GM03348 (cell line): Measurements from ENCODE around the gene TENM4.
A peak's percentile ranks its signal among the peaks of the same experiment; 100 is the strongest.

Experiments
- DNase-seq: peaks from one replicate; pipeline ENCODE4 v3.0.0; 2012; ENCODE audit warnings: low spot score

Gene TENM4

DNA sequence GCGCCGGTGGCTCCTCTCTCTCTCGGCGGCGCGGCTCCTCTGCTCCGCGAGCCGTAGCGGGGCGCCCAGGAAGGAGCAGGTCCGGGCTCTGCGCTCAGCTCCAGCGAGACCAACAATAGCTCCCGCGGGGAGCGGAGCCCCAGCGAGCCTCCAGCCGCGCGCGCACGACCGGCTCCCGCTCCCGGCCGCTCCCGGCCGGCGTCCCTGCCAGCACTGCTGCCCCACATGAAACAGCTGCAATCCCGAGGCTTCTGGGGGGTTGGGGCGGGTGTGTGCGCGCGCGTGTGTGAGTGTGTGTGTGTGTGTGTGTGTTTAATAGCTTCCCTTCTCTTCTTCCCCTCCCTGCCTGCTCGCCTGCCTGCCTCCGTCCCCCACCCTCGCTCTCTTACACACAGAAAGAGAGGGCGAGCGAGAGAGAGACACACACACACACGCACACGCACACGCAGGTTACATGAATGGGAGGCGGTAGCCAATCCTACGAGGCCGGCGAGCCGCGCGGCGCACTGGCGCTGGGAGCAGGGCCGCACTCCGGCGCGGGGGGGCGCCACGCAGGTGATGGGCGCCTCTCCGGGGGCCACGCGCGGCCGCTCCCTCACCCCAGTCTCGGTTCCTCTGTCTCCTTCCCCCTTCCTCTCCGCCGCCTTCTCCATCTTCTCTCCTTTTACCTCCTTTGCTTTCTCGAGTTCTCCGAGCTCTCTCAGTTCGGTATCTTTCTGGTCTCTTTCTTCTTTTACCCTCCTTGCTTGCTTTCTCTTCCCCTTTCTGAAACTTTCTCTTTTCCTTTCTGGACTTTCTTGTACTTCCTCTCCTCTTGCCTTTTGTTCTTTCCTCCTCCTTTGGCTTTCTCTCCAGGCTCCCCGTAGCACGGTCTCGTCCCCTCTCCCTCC, at the start of gene TENM4:
Gene TENM4 (minus strand): TSS at position 460 of the 890 bp plus-strand sequence. CDS start 371,086 bp downstream, outside the sequence.
- peak; percentile 85 for DNase-seq

- peak; percentile 31 for DNase-seq
These were observed 47.5 kb upstream of the TENM4 start for GRCh38 chr11:79488286-79488685.

GRCh38 chr11:79487412-79487811, 46.6 kb upstream of the TENM4 start:
- DNase-seq: no peak

- DNase-seq: no peak
These were observed 45.6 kb upstream of the TENM4 start for GRCh38 chr11:79486242-79486984.

DNA sequence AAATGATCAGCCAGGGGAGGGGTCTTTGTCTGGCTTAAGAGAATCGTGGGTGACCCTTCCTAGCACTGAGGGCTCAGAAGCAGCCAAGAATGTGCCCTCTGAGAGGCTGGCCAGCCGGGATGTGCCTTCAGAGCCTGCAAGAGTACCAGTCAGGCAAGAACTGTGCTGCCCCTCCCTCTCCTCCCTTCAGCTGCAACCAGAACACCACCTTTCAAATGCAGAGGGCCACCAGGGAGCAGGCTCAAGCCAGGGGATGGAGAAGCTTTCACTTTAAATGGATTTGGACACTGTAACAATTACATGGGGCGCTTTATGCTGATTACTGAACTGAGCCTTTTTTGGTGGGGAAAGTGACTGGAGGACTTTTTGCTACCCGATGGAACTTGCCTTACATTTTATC, 44.9 kb upstream of the TENM4 start:
- DNase-seq: no peak

- no peak for DNase-seq
These were observed 44.0 kb upstream of the TENM4 start for GRCh38 chr11:79484872-79485271.

GRCh38 chr11:79482800-79483199, 42.0 kb upstream of the TENM4 start:
- no peak for DNase-seq

DNA sequence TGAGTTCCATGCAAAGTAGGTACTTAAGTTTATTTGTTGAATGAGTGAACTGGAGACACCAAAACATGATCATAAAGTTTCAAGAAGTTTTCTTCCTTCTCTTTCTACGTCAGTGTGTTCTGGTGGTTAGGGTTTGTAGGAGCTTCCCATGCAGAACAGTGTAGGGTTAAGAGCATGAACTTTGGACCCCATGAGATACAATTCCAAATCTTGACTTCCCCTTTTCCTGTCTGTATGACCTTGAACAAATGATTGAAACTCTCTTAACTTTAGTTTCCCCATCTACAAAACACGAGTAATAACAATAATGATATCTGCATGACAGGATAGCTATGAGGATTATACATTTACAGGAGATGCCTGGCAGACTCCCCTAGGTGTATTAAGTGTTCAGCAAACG, 41.0 kb upstream of the TENM4 start:
- DNase-seq: no peak

DNA sequence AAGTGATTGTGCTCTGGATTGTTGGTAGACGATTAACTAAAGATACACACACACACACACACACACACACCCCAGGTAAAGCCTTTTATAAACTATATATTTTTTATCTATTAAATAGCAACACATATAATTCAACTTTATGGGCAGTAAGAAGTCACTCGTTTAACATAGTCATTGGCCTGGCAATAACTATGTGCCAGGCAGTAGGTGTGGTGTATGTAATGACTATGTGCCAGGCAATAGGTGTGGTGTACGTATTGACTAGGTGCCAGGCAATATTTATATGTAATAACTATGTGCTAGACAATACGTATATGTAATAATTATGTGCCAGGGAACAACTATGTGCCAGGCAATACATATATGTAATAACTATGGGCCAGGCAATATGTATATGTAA, 40.0 kb upstream of the TENM4 start:
- DNase-seq: no peak

GRCh38 chr11:79472819-79473529, 32.1 kb upstream of the TENM4 start:
- no peak for DNase-seq

GRCh38 chr11:79471071-79471844, 30.4 kb upstream of the TENM4 start:
- DNase-seq: no peak

GRCh38 chr11:79470161-79470560, 29.3 kb upstream of the TENM4 start:
- no peak for DNase-seq

- DNase-seq: no peak
These were observed 26.9 kb upstream of the TENM4 start for GRCh38 chr11:79467761-79468160.

- DNase-seq: peak; percentile 76
These were observed 25.6 kb upstream of the TENM4 start for GRCh38 chr11:79466411-79466810.

DNA sequence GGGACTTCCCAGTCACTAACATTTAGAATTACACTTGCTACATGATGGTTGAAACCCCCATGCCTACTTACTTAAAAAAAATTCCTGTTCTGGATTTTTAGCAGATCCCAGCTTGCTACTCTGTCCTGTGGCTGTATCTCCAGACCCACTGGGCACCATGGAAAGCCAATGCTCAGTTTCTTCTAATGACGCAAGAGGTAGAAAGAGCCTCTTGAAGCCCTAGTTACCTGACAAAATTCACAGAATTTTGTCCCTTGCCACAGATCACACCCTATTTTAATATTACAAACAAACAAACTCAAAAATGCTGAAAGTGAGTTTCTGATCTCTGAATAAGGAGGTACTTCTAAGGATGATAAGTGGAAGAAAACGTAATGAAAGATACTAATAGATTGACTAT, 24.3 kb upstream of the TENM4 start:
- no peak for DNase-seq

DNA sequence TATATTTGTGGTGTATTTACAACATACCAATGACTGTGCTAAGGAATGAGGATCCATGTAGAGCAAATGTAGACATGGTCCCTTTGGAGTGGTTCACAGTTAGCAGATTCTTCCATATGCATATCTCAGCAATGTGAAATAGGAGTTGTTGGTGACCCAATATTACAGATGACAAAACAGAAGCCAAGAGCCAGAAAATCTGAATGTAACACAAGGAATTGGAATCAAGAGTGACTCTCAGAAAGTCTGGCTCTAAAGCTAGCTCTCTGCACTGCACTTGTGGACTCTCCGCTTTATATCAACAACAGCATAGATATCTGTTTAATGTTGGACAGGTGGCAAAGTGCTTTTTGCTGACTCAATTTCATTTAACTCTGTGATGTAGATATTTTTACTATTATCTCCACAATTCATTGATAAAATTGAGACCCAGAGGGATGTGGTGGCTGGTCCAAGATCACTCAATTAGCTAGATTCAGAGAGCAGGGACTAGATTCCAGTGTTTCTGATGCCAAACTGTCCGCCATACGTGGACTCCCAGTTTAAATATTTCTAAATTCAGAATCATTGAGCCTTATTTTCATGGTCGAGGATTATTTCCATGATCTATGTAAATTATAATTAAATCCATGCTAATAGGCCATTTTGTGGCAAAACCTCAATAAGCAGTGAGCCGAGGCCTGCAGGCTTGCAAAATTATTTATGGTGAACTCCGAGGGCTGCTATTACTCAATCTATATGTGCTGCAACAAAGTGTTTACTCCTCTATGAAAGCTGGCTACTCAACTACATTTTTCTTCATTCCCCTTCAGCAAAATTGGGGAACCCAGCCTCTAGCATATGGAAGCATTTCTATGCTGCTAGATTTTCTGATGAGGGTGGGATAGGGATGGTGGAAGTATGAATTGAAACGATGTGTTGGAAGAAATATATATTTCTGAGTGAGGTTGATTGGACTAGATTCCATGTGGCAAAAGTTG, 21.1 kb upstream of the TENM4 start:
- DNase-seq: no peak

GRCh38 chr11:79461144-79461543, 20.3 kb upstream of the TENM4 start:
- peak; percentile 61 for DNase-seq

DNA sequence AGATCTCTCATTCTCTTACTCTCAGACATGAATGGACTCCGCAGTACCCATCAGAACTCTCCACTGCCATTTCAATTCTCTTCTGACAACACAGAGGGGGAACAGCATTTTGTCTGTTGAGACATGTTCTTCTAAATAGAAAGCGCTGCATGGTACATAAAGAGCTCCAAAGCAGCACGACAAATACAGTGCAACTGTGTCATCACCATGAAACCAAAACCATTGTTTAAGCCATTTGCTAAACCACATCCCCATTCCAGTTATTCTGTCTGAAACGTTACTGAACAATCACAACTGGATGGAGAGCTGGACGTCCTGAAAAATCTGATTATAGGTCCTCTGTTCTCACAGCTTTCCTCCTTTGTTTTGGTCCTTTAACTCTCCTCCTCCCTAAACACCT, 17.9 kb upstream of the TENM4 start:
- DNase-seq: no peak

GRCh38 chr11:79456501-79456900, 15.7 kb upstream of the TENM4 start:
- DNase-seq: no peak

- DNase-seq: no peak
These were observed 12.8 kb upstream of the TENM4 start for GRCh38 chr11:79453617-79454016.

GRCh38 chr11:79449040-79449439, 8.2 kb upstream of the TENM4 start:
- DNase-seq: no peak
